ENCODE results near the gene SSBP3.
"Not testable (repeated sequence)": the region's sequence is repeated elsewhere in the genome, so short reads cannot be mapped to it uniquely, and the experiment has no call there.

SSBP3 gene

GRCh38 chr1:54391450-54392209, 14.6 kb downstream of the SSBP3 start:
- no peak for DNase-seq

GRCh38 chr1:54390655-54391054, 15.5 kb downstream of the SSBP3 start:
- no peak for DNase-seq

GRCh38 chr1:54389608-54390007, 16.6 kb downstream of the SSBP3 start:
- DNase-seq = not testable (repeated sequence)

DNA sequence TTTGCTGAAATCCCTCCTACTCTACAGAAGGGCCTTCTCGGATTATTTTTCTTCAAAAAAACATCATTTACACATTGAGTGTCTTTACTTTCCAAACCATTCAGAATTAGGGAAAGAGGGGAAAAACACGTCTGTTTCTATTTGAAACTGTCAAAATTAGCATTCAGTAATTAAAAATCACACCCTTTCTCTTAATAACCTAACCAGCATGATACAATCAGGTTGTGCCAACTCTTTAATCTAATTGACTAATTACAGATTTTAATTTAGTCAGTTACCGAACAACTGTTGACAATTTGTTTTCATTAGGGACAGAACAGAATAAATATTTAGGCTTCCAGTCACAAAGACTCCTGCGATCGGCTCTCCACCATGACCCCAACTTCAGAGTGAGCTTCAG, 18.8 kb downstream of the SSBP3 start:
- DNase-seq = no peak

- DNase-seq = no peak
Observed at GRCh38 chr1:54385727-54386022, 20.5 kb downstream of the SSBP3 start.

GRCh38 chr1:54384918-54385726, 21.1 kb downstream of the SSBP3 start:
- no peak for DNase-seq

- no peak for DNase-seq
Observed at GRCh38 chr1:54384471-54384870, 21.7 kb downstream of the SSBP3 start.

DNA sequence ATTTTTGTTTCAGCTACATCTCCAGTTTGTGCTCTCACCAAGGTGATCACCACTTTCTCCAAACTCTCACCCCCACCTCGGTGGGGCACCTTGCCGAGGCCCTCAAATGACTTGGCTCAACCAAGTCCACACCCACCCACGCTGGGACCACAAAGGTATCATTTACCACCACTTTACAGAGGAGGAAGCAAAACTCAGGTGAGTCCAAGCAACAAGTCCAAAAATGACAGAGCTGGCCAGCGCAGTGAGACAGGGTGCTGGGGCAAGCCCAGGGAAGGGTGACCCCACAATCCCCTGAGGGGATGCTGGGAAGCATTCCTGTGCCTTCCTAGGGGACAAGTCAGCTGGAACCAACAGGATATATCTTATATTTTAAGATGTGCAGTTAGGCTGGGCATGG, 24.7 kb downstream of the SSBP3 start:
- DNase-seq = no peak

DNA sequence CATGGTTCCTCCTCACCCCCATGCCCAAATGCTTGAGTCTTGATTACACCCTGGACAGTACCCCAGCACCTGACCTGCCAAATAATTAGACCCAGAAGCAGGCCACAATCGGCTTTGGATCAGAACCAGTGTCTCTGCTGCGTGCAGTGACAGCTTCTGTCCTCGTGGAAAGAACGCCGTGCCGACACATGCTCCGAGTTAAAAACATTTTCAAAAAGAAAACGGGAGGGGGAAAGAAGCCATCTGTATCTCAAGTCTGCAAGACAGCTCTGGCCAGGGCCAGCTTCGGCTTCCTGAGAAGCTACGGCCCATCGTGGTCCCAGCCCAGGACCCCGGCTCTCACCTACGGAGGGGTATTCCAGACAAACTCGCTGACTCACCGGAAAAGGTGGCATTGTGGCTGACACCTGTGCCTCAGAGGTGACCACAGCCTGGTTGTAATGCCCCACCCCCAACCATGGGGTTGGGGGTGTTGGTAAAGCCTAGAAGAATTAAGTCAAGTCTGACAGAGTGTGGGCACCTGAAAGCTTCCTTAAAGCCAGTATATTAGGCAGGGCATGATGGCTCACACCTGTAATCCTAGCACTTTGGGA, 25.8 kb downstream of the SSBP3 start:
- no peak for DNase-seq

DNA sequence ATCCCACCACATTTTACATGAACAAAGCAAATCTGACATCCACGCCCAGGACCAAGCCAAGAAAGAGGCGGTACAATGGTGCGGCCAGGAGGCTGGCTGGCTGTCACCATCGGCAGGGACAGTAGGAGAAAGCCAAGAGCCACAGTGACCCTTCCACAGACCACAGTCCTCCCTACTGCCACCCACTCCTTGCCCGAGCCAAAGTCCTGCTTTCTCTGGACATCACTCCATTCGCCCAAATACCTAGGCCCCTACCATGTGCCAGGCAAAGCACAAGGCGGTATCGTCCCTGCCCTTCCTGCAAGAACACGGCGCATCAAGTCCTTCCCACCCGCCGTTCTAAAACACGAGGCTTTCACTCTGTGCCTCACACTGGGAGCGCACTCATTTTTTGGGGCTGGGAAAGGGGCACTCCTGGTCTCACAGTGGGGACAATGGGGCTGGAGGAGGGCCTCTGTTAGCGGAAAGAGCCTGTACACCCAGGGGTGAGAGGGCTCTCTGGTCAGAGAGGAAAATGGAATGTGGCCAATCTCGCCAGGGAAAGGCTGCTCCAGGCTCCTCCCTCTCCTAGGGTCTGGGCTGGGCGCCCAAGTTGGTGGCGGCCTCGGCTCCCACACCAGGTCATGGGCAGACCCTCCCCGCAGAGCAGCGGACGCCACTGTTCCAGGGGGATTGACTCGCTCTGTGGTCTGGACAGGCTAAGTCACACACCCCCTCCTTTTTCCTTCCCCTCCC, 26.5 kb downstream of the SSBP3 start:
- DNase-seq = no peak

DNA sequence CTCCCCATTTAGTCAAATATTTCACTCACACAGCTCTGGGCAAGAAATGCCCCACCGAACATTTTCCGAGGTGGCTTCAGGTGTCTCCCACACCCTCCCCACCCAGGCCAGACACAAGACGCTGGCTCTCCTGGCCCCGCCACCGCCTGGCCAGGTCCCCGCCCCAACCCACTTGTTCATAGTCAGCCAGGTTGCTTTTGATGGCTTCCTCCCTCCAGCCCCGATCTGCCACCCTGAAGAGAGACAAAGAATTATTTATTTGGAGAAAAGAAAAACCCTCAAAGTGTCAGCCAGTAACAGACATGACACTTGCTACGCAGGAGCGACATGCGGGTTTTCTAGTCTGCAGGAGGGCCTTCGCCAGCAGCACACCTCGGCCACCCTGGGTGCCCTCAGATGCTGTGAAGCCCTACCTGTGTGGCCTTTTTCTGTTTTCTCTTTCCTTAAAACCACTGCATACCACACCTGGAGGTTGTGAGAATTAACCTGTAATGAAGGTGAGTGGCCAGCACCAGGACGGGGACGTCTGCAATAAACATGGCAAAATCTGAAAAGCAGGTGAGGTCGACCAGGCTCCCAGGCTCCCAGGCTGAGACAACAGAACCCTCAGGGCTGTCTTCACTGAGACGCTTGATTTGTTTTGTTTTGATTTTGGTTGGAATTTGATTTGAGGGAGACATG, 27.2 kb downstream of the SSBP3 start:
- DNase-seq = no peak

DNA sequence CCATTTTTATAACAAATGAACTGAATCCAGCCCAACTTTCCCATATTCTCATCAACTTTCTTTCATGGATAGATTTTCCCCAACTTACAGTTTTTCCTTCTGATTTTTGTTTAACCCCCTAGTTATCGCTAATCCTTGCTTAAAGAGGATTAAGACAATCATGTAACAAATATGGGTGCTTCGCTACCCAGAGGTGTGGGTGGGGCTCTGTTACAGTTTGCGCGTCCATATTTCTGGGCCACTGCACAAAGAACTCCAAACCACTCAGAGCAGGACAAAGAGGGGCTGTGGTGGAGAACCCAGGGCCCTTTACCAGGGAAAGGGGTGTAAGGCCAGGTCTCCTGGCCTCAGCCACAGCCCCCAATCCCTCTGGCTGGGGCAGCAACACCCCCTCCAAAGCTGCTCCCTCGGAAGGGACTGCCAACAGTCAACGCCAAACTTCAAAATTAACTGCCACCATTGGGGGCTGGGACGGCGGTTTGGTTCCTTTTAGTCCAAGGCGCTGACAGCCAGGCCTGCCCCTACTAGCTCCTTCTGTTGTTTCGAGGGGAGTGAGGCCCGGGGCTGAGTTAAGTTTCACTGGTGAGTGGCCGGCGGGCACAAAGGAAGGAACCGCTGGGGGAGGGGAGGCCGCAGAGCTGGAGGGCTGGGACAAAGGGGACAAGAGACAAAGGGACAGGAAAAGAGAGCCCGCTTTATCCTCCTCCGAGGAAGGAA, 27.9 kb downstream of the SSBP3 start:
- no peak for DNase-seq

- peak; percentile 6 for DNase-seq
Observed at GRCh38 chr1:54377040-54377691, 29.0 kb downstream of the SSBP3 start.

DNA sequence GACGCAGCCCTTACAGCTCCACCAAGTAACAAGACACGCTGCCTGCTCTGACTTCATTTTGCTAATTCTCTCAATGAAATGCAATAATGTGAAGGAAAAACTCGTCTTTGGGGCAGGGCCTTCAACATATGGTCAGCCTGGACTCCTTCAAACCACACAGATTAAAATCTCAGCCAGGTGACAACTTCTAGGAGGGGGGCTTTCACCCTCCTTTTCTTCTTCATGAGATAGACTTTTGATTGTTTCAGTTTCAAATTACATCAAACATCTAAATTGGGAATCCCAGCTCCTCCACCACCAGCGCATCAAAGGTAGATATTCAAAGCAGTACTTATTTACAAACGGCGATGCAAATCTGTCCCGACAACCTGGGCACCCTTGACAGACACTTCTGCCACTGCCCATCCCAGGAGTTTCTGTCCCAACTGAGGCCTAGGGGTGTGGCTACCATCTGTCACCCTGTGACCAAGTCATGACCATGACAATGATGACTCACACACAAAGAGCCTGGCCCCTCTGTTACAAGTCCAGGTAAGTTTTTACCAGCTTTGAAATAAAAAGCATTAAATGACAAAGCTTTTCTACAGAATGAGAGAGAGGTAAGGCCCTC, 29.7 kb downstream of the SSBP3 start:
- no peak for DNase-seq

DNA sequence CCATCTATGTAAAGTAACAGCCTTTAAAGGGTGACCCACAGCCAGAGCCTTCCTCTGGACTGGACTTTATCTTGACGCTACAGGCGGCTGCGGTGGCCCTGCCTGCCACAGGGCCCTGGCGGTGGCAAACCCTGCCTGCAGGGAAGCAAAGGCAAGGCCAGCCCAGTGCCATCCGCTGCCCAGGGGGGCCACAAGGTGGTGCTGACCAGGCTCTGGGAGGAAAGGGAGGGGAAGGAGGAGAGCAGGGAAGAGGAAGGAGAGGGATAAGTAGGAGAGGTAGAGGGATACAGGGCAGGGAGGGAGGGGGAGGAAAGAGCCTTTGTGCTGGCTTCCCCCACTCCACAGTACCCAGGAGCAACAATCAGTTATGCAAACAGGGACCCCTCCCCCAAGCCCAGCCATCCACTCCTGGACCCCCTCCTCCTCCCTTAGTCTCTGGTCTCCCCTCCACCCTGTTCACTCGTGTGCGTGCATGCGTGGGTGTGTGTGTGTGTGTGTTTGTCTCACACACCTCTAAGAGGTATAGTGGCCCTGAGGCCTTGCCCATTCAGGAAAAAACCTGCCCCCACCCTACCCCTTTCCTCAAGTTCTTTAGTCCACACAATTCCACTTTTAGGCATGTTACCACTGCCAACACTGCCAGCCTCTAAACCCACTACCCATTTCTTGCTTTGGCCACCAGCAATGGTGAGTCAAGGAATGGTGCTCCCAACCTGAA, 30.3 kb downstream of the SSBP3 start:
- peak; percentile 8 for DNase-seq

DNA sequence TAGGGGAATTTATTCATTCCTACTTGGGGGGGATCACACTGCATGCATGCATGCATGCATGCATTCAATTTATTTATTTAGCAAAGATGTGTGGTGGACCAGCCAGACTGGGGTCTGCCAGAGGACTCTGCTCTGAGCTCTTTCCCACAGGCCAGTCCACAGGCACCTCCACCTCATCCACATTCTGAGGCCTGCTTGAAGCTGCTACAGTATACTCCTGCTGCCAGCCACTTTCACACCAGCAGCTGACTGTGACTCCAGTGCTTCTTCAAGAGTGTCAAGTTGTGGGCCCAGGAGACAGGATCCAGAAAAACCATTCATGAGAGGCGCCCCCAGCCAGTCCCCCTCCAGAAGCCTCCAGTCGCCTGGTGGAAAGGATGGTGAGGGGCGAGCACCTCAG, 30.9 kb downstream of the SSBP3 start:
- DNase-seq = no peak

GRCh38 chr1:54374766-54375165, 31.4 kb downstream of the SSBP3 start:
- no peak for DNase-seq

DNA sequence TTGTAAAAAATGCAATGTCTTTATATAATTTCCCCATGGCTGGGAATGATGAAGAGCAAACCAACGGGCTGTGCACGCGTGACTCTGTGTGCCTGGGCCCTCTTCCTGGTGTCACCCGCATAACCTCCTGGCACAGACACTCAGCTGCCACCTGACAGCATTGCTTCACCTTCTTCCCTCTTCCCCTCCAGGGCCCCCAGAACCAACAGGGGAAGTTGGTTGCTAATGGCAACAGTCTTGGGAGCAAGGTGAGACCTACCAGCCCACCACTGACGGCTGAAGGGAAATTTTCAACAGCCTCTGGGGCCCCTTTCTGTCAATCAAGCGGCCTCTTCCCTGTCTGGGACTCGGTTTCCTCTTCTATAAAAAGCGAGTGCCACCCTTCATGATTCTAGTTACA, 33.2 kb downstream of the SSBP3 start:
- DNase-seq = no peak

DNA sequence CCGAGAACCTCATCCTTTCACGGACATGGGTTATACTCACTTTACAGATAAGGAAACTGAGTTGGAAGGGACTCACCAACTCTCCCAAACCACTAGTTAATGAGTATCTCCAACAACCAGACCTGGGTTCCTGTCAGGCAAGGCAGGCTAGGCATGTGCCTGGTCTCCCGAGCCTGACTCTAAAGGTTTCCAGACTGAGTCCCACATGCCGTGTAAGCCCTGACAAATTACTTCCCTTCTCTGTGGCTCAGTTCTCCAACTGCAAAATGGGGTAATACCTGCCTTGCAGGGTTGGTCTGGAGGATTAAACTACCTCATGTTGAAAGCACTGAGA, 34.3 kb downstream of the SSBP3 start:
- no peak for DNase-seq

DNA sequence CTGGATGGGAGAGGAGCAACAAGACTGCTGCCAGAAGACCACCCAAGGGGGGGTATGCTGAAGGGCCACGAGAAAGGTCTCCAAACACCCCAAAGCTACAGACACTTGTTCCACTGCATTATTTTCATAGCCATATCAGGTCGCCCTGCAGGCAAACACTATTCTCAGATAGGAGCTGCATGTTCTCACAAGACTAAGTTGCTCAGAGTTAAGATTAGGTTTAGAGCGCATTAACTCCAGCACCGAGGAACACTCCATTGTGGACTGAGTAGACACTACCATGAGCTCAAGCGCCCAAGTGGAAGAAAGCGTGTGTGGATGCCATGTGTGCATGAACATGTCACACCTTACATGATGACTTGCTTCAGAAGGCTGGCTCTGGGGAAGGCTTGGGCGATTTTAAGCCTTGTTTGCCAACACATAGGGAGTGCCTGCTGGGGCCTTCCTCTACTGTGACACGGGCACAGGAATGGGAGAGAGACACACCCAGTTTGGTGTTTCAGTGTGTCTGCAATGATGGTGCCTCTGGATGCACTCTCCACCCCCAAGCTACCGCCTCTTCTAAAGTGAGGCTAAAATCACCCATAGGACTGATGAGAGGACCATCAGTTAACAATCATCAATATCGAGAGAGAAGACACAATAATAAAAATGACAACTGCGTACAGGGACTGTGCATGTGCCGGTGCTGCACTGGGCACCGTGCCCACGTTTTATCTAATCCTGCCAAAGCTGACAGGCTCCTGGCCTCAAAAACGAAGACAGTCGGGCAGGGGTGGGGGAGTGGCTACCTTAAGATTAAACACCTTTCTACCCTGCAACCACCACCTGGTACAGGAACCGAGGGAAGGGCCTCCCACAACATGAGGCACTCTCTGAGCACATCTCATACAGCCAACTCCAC, 34.9 kb downstream of the SSBP3 start:
- no peak for DNase-seq
